HG03280 (cell line): ENCODE results near the gene LENG8.
"Not testable (repeated sequence)": the region's sequence is repeated elsewhere in the genome, so short reads cannot be mapped to it uniquely, and the experiment has no call there.

Experiments used
- ATAC-seq: cut with Tn5 transposase; IDR thresholded peaks from one replicate; pipeline ENCODE4 v1.9.1; 2021; ENCODE audit warnings: mild to moderate bottlenecking, moderate library complexity; ENCODE audit not compliant: unreplicated experiment

LENG8 gene

GRCh38 chr19:54509200-54509940, 60.4 kb downstream of the LENG8 start:
- not testable (repeated sequence) for ATAC-seq
